H9 (cell line): ENCODE measurements around the gene GVQW3. TPM values are rescaled to one million over a fixed set of nuclear protein-coding genes. Genes with fewer than 3 reads are reported as not detected.

ENCODE experiments used
- DNase-seq: peaks from one replicate; pipeline ENCODE4 v3.0.0-alpha.2; 2017
- H2AFZ ChIP-seq: one replicate; pipeline ENCODE4 v1.6.1; 2013; ENCODE audit warnings: mild to moderate bottlenecking, low read length, control low read depth, moderate library complexity
- H2AK5ac ChIP-seq: 2 replicates; pipeline ENCODE4 v1.6.1; 2013; ENCODE audit warnings: low read length, control low read depth, mixed read lengths; ENCODE audit not compliant: insufficient read length
- H2BK120ac ChIP-seq: one replicate; pipeline ENCODE4 v1.6.1; 2013; ENCODE audit warnings: low read depth, mild to moderate bottlenecking, low read length, control low read depth, inconsistent platforms; ENCODE audit not compliant: poor library complexity, severe bottlenecking
- H2BK12ac ChIP-seq: 2 replicates; pipeline ENCODE4 v1.6.1; 2013; ENCODE audit warnings: low read length, control low read depth, mixed read lengths, low read depth; ENCODE audit not compliant: insufficient read length
- H2BK15ac ChIP-seq: 2 replicates; pipeline ENCODE4 v1.6.1; 2013; ENCODE audit warnings: low read depth, low read length, control low read depth
- H2BK20ac ChIP-seq: one replicate; pipeline ENCODE4 v1.6.1; 2013; ENCODE audit warnings: low read depth, mild to moderate bottlenecking, low read length, control low read depth, inconsistent platforms; ENCODE audit not compliant: poor library complexity, severe bottlenecking
- H2BK5ac ChIP-seq: 2 replicates; pipeline ENCODE4 v1.6.1; 2013; ENCODE audit warnings: low read length, control low read depth, mixed read lengths; ENCODE audit not compliant: insufficient read length
- H3K14ac ChIP-seq: 2 replicates; pipeline ENCODE4 v1.6.1; 2013; ENCODE audit warnings: low read length, control low read depth; ENCODE audit not compliant: insufficient read depth
- H3K18ac ChIP-seq: 2 replicates; pipeline ENCODE4 v1.6.1; 2013; ENCODE audit warnings: low read depth, mild to moderate bottlenecking, mixed read lengths, low read length, control low read depth; ENCODE audit not compliant: insufficient read length
- H3K23ac ChIP-seq: 2 replicates; pipeline ENCODE4 v1.6.1; 2013; ENCODE audit warnings: low read length, control low read depth, mixed read lengths, low read depth; ENCODE audit not compliant: insufficient read length
- H3K23me2 ChIP-seq: 2 replicates; pipeline ENCODE4 v1.6.1; 2013; ENCODE audit warnings: low read depth, mild to moderate bottlenecking, mixed read lengths, low read length, control low read depth; ENCODE audit not compliant: insufficient read length, poor library complexity, severe bottlenecking
- H3K27ac ChIP-seq: 2 replicates; pipeline ENCODE4 v1.5.1; 2013; ENCODE audit warnings: low read length, control low read depth, mixed read lengths, low read depth; ENCODE audit not compliant: insufficient read length
- H3K27me3 ChIP-seq: 2 replicates; pipeline ENCODE4 v1.6.1; 2013; ENCODE audit warnings: low read length, control low read depth, inconsistent platforms; ENCODE audit not compliant: insufficient read depth
- H3K4ac ChIP-seq: 2 replicates; pipeline ENCODE4 v1.6.1; 2013; ENCODE audit warnings: low read depth, mild to moderate bottlenecking, control low read depth, inconsistent platforms, low read length, moderate library complexity
- H3K4me1 ChIP-seq: 2 replicates; pipeline ENCODE4 v1.6.1; 2013; ENCODE audit warnings: low read length, control low read depth, inconsistent platforms; ENCODE audit not compliant: insufficient read depth
- H3K4me2 ChIP-seq: 2 replicates; pipeline ENCODE4 v1.6.1; 2013; ENCODE audit warnings: low read length, control low read depth, mixed read lengths; ENCODE audit not compliant: insufficient read length, insufficient read depth
- H3K56ac ChIP-seq: 2 replicates; pipeline ENCODE4 v1.6.1; 2013; ENCODE audit warnings: low read depth, mild to moderate bottlenecking, mixed read lengths, low read length, control low read depth; ENCODE audit not compliant: insufficient read length
- H3K79me1 ChIP-seq: 2 replicates; pipeline ENCODE4 v1.6.1; 2013; ENCODE audit warnings: low read depth, mild to moderate bottlenecking, moderate library complexity, low read length, control low read depth, inconsistent platforms; ENCODE audit not compliant: insufficient read depth, poor library complexity, severe bottlenecking
- H3K79me2 ChIP-seq: 2 replicates; pipeline ENCODE4 v1.6.1; 2013; ENCODE audit warnings: low read length, control low read depth, inconsistent platforms; ENCODE audit not compliant: insufficient read depth
- H3K9ac ChIP-seq: 2 replicates; pipeline ENCODE4 v1.6.1; 2013; ENCODE audit warnings: low read length, control low read depth, mixed read lengths; ENCODE audit not compliant: insufficient read length; ENCODE audit errors: extremely low read depth
- H3K9me3 ChIP-seq: one replicate; pipeline ENCODE4 v1.6.1; 2013; ENCODE audit warnings: low read depth, low read length, inconsistent platforms; ENCODE audit not compliant: control insufficient read depth
- H3T11ph ChIP-seq: one replicate; pipeline ENCODE4 v1.6.1; 2013; ENCODE audit warnings: mild to moderate bottlenecking, low read length, control low read depth, inconsistent platforms
- H4K20me1 ChIP-seq: one replicate; pipeline ENCODE4 v1.6.1; 2013; ENCODE audit not compliant: control insufficient read depth, insufficient read length, insufficient read depth
- H4K5ac ChIP-seq: 2 replicates; pipeline ENCODE4 v1.6.1; 2013; ENCODE audit warnings: low read depth, mild to moderate bottlenecking, mixed read lengths, low read length, control low read depth; ENCODE audit not compliant: insufficient read length
- H4K8ac ChIP-seq: replicated peaks from 2 replicates; pipeline ENCODE4 v1.6.1; 2013; ENCODE audit warnings: low read length, control low read depth, mixed read lengths, low read depth; ENCODE audit not compliant: insufficient read length
- H4K91ac ChIP-seq: 2 replicates; pipeline ENCODE4 v1.6.1; 2013; ENCODE audit warnings: low read depth, mild to moderate bottlenecking, moderate library complexity, mixed read lengths, low read length, control low read depth; ENCODE audit not compliant: insufficient read length
- H3K27ac Mint-ChIP-seq, 3 experiments: 2 replicates in 2 of 3; 3 replicates in 1 of 3; pipeline ENCODE4 v1.8.0; 2020 to 2021; ENCODE audit warnings: mixed read lengths in 3 of 3, mild to moderate bottlenecking in 1 of 3, moderate library complexity in 1 of 3
- H3K27me3 Mint-ChIP-seq: 2 replicates; pipeline ENCODE4 v1.8.0; 2021; ENCODE audit warnings: low read depth, mild to moderate bottlenecking, moderate library complexity, mixed read lengths
- H3K36me3 Mint-ChIP-seq, 3 experiments: 2 replicates in 2 of 3; 3 replicates in 1 of 3; pipeline ENCODE4 v1.8.0; 2020 to 2021; ENCODE audit warnings: low read depth in 3 of 3, mixed read lengths in 3 of 3; ENCODE audit not compliant: insufficient read depth in 1 of 3
- H3K4me1 Mint-ChIP-seq, 2 experiments: 2 replicates each; pipeline ENCODE4 v1.8.0; 2020; ENCODE audit warnings: mixed read lengths in 2 of 2
- H3K4me3 Mint-ChIP-seq, 2 experiments: 2 replicates in 1 of 2; 3 replicates in 1 of 2; pipeline ENCODE4 v1.8.0; 2020 to 2021; ENCODE audit warnings: mild to moderate bottlenecking in 2 of 2, mixed read lengths in 2 of 2, moderate library complexity in 1 of 2
- H3K9me3 Mint-ChIP-seq, 2 experiments: 2 replicates in 1 of 2; 3 replicates in 1 of 2; pipeline ENCODE4 v1.8.0; 2020; ENCODE audit warnings: mild to moderate bottlenecking in 2 of 2, mixed read lengths in 2 of 2, moderate library complexity in 1 of 2
- CTCF ChIP-seq: fragments of 200-600 bp; sonication (generic); conservative IDR thresholded peaks from 3 replicates; pipeline ENCODE4 v1.8.0; 2021; ENCODE audit warnings: antibody characterized with exemption, mild to moderate bottlenecking
- WGBS: extraction: QIAGEN DNeasy Blood & Tissue Kit; methylation state at CpG from one replicate; pipeline ENCODE4 v1.1.7; 2013; ENCODE audit warnings: missing lambda C conversion rate, low lambda C conversion rate, mixed read lengths; ENCODE audit not compliant: insufficient read length; ENCODE audit errors: extremely low coverage; 5-methylcytosine and 5-hydroxymethylcytosine counted together
- total RNA-seq: library from RNA; stranded (reverse); gene quantifications from 2 replicates; pipeline ENCODE4 v1.2.1, GENCODE V29; 2021

Gene GVQW3
- total RNA-seq, 1 experiment from 2014 or later: 4.5 TPM

GRCh38 chr11:76336597-76336996, 44.5 kb upstream of the GVQW3 start:
- H3K79me2 ChIP-seq: no peaks in the 10 kb centered on the region
- no peak overlapping the region for H2BK20ac ChIP-seq
- H3K23me2 ChIP-seq: no peaks in the 10 kb centered on the region
- no peak overlapping the region for H3K23ac ChIP-seq
- no peak overlapping the region for H3K18ac ChIP-seq
- H3K4ac ChIP-seq: no peak overlapping the region
- H2AFZ ChIP-seq: no peak overlapping the region
- H3K36me3 Mint-ChIP-seq: peaks cover 14 to 29% (median 20%) of the 10 kb centered on the region in 3 experiments
- no peak overlapping the region for H2BK120ac ChIP-seq
- H4K91ac ChIP-seq: no peak overlapping the region
- H3K9me3 Mint-ChIP-seq: peaks cover 32 to 33% of the 10 kb centered on the region in 2 experiments
- H3K9me3 ChIP-seq: peaks cover 4% of the 10 kb centered on the region
- no peak overlapping the region for H3K14ac ChIP-seq
- no peak overlapping the region for H2AK5ac ChIP-seq
- H4K8ac ChIP-seq: no peak overlapping the region
- H3K27me3 Mint-ChIP-seq: peaks cover 5% of the 10 kb centered on the region; the same call in 1 of the 2 replicates
- H2BK12ac ChIP-seq: no peak overlapping the region
- no peak overlapping the region for H2BK15ac ChIP-seq
- H3K4me1 ChIP-seq: no peaks in the 10 kb centered on the region
- H3K4me1 Mint-ChIP-seq: no peaks in the 10 kb centered on the region
- no peak overlapping the region for H3K9ac ChIP-seq
- no peak overlapping the region for H3K4me2 ChIP-seq
- no peak overlapping the region for H2BK5ac ChIP-seq
- H3K4me3 Mint-ChIP-seq: no peak overlapping the region
- TF ChIP-seq CTCF: no peak
- H3K27ac Mint-ChIP-seq: no peak overlapping the region
- no peaks in the 10 kb centered on the region for H4K20me1 ChIP-seq
- WGBS: no CpG with 5 or more reads among the region's 2 CpGs
- no peak overlapping the region for H3K27ac ChIP-seq
- H3T11ph ChIP-seq: no peak overlapping the region
- DNase-seq: no peak
- no peak overlapping the region for H4K5ac ChIP-seq
- H3K56ac ChIP-seq: no peak overlapping the region
- H3K27me3 ChIP-seq: no peaks in the 10 kb centered on the region
- H3K79me1 ChIP-seq: no peaks in the 10 kb centered on the region
